ENCODE data around the gene FAM222B.
"Not testable (repeated sequence)": the region's sequence is repeated elsewhere in the genome, so short reads cannot be mapped to it uniquely, and the experiment has no call there.

FAM222B gene

DNA sequence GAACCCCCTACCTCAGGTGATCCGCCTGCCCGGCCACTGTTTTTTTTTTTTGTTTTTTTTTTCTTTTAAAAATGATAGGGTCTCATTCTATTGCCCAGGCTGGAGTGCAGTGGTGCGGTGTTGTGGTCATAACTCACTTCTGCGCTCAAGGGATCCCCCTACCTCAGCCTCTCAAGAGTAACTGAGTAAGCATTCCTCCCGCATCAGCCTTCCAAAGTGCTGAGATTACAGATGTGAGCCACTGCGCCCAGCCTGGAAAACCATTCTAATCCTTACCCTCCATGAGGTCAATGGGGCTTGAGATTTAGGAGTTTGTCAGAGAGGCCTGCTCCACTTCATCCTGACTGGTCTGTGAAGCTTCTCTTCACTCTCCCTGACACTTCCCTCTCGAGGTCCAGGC, 24.7 kb upstream of the FAM222B start:
- DNase-seq (ENCODE audit: low read depth): no peak

DNA sequence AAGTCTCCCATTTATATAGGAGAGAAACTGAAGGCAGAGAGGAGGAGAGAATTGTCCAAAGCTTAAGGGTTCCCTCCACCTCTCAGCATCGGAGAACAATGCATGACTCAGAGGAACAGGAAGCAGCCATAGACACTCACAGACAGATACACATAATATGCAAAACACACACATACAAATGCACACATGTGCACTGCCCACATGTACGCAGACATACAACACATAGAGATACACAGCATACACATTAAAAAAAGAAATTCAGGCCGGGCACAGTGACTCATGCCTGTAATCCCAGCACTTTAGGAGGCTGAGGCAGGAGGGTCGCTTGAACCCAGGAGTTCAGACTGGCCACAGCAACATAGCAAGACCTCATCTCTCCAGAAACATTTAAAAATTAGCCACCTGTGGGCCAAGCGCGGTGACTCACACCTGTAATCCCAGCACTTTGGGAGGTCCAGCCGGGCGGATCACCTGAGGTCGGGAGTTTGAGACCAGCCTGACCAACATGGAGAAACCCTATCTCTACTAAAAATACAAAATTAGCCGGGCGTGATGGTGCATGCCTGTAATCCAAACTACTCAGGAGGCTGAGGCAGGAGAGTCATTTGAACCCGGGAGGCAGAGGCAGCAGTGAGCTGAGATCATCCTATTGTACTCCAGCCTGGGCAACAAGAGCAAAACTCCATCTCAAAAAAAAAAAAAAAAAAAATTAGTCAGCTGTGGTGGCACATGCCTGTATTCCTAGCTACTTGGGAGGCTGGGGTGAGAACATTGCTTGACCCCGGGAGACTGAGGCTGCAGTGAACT, 23.6 kb upstream of the FAM222B start:
- DNase-seq (ENCODE audit: low read depth): no peak

DNA sequence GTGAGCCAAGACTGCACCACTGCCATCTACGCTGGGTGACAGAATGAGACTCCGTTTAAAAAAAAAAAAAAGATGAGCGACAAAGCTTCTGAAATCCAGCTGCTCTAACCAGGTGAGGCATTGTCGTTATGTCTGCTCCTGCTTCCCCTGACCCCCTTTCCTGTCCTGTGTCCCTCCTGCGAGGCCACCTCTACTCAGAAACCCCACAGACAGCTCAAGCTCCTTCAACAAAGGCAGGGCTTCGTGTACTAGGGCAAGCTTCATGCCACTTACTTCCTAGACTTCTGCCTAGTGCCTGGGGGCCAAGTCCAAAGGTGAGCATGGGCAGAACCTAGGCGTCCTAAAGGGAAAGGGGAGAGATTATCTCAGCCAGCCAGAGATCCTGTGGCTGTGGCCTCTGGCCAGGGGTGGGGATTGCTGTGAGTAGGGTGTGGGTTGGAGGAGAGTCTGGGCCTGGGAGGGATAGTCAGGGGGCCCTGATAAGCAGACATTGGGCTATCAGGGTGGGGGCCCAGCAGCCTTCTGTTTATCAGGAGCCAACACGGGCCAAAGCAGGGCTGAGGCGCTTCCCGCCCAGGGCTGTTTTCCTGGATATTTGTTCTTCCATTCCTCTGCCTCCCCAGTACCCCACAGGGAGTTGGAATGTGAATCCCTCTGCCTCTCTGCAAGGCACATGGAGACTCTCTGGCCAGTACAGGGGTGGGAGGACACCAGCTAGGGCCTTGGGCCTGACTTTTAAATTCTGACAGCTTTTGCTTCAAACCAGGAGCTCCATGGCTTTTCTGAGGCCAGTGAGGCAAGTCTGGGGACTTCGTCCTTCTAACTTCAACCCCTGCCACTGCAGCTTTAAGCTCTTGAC, 22.6 kb upstream of the FAM222B start:
- DNase-seq (ENCODE audit: low read depth): no peak

DNA sequence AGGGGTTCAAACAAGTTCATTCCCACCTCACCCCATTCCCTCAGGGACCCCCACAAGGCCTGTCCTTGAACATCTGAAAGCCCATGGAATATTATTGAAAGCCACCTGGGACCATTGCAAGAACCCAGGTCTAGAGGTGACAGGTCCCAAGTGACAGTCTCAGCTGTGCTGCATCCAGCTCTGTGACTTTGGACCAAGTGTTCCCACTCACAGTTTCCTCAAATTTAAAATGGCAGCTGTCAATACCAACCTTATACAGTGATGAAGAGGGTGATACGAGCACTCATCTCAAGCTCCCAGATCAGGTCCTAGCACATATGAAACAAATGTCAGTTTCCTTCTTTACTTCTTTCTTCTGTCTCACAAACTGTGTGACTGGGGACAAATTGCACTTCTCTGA, 21.4 kb upstream of the FAM222B start:
- DNase-seq (ENCODE audit: low read depth): no peak

DNA sequence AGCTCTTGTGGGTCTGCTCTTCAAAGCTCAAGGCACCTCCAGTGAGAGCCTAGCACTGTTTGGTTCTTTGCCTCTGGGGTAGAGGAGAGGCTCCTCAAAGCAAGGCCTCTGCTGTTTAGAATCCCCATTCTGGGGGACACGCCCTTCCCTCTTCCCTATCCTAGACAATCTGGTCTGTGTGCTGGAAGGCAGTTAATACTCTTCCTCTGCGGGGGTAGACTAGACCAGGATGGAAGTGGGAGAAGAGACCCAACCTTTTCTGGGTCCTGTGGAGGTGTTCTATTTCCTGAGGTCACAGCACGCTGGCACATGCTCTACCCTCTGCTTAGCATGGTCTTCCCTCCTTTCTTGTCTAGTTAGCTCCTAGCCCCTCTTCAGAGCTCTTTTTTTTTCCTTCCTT, 20.0 kb upstream of the FAM222B start:
- DNase-seq (ENCODE audit: low read depth): no peak

DNA sequence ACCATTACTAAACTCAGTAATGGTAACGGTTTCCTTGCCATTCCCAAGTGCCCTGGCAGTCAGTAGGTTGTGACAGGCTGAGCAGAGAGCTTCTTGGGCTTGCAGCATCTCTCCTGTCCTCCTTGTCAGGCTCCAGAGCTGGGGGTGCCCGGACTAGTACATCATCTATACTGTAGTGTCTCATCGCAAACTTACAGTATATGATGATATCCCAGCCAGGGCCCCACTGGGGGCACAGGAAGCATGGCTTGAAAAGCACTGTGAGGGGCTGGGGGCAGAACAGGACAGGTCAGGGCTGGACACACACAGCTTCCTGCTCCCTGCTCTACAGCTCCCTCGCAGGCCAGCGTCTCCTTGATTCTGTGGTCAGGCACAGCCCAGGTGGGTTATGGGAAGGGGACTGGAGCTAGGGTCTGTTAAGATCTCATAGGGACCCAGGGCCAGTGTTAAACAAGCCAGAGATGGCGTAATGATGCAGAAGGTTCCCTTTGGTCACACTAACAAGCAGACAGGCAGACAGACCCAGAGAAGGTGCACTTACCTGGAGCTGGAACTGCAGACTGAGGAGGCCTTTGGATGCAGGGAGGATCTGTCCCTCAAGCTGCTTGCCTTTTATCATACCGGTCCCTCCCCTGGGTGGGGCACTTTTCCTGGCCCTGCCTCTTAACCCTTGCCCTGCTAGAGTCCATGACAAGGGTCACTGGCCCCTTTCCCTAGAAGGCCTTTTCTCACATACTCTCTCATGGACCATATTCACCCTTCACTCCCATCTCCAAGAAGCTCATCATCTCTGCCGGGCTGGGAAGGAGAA, 19.0 kb upstream of the FAM222B start:
- no peak for DNase-seq (ENCODE audit: low read depth)

DNA sequence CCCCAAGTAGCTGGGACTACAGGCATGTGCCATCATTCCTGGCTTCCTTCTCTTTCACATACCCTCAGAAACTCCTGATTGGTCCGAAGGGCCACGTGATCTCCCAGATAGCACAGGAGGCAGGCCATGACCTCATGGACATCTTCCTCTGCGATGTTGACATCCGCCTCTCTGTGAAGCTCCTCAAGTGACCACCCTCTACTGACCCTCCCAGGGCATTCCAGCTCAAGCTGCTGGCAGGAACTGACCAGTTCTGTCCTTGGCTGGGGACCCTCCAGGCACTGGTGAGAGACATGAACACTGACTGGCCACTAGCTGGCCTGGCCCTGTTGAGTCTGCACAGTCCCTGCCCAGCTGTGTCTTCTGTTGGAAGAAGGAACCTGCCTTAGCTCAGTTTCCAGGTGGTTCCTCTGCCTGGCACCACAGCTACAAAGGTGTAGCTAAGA, 17.8 kb upstream of the FAM222B start:
- DNase-seq (ENCODE audit: low read depth): no peak

DNA sequence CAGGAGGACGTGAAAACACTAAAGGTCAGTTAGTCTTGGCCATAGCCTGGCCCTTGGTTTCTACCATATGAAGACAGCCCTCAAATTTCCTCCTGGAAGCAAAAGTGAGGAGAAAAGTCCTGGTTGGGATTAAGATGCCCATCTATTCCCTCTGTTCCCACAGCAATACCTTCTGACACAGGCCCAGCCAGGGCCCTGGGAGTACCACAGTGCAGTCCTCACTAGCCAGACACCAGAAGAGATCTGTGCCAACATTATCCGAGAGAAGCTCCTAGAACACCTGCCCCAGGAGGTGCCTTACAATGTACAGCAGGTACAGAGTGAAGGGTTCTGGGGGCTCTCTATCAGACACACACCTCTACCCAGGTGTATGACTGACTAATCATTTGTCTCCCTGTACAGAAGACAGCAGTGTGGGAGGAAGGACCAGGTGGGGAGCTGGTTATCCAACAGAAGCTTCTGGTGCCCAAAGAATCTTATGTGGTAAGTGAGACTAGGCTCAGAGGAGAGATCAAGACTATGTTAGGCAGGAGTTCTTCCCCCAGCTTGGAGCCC, 16.3 kb upstream of the FAM222B start:
- no peak for DNase-seq (ENCODE audit: low read depth)

DNA sequence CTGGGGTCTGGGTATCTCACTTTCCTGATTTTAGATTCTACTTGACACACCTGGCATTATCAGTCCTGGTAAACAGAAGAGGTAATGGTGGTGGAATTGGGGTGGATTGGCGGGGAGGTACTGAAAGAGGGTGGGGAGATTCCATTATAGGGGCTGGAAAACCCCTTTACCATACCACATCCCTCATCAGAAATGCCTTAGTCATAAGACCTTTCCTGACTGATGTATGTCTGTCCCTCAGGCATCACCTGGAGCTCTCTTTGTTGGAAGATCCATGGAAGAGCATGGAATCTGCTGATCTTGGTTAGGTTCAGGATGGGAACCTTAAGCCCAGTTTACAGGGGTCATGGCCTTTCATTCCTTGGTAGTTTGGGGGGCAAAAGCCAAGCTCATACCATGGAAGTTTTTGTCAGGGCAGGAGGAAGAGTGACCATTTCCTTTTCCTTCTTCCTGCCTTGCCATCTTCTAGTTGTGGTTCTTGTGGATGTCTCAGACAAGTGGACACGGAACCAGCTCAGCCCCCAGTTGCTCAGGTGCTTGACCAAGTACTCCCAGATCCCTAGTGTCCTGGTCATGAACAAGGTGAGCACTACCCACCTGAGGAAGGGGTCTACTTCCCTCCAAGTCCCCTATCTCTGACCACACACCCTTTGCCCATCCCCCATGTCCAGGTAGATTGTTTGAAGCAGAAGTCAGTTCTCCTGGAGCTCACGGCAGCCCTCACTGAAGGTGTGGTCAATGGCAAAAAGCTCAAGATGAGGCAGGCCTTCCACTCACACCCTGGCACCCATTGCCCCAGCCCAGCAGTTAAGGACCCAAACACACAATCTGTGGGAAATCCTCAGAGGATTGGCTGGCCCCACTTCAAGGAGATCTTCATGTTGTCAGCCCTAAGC, 15.6 kb upstream of the FAM222B start:
- no peak for DNase-seq (ENCODE audit: low read depth)

DNA sequence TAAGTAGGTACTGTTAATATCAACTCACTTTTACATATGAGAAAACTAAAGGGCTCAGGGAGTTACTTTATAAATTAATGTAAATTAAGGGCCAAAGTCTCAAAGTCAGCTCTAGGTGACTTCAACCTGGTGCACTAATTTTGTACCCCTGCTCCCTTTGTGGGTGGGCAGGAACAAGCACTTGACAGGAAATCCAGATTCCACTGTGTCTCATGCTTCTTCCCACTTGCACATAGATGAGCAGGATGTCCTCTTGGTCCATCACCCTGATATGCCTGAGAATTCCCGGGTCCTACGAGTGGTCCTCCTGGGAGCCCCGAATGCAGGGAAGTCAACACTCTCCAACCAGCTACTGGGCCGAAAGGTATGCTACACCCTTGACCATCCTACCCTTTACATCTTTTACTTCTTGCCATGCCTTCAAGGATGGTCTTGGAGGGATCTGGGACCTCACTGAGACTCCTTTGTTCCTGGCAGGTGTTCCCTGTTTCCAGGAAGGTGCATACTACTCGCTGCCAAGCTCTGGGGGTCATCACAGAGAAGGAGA, 13.5 kb upstream of the FAM222B start:
- DNase-seq (ENCODE audit: low read depth): no peak

DNA sequence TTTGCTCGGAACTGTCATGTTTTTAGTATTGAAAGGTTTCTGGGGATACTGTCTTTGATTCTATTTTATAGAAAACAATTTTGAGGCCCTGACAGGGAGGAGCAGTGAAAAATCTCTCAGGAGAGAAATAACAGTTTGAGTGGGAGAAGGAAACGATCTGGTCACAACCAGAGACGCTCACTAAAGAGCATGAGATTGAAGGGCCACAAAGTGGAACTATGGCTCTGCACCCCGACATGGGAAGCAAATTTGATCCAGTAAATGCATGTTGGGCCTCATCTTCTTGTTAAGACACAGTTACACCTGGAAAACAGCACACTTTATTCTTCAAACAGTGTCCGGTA, 12.7 kb upstream of the FAM222B start:
- no peak for DNase-seq (ENCODE audit: low read depth)

DNA sequence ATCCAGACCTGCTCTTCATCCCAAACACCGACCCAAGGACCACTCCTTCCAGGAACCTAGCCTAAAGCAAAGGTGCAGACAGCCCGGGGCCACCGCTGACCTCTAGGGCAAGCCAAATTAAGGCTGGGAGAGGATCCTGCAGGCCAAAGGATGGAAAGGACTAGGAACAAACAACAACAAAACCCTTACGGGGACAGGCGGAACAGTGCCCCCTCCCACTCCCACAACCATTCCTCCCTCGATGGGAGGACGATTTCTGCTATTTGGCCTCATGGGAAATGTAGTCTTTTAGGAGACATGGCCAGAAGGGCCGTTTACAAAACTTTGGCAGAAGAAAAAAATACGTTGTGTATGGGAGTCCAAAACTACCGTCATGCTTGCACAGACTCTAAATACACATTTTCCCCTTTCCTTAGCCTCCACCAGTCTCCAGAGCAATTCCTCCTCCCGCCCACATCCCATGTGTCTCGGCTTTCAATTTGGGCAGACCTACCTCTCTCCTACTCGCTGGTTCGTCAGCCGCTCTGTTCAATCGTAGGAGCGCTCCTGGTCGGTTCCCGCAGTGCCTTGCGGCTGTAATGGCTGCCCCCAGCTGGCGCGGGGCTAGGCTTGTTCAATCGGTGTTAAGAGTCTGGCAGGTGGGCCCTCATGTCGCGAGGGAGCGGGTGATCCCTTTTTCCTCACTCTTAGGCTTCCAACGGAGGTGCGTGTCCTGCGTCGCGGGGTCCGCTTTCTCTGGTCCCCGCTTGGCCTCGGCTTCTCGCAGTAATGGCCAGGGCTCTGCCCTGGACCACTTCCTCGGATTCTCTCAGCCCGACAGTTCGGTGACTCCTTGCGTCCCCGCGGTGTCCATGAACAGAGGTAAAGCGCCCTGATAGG, 12.1 kb upstream of the FAM222B start, which contains the start of gene ERAL1:
ERAL1 (plus strand) TSS at position 560 of the 879 bp plus-strand sequence; CDS start at position 579, 19 bp downstream.
- DNase-seq (ENCODE audit: low read depth): peak; percentile 73

DNA sequence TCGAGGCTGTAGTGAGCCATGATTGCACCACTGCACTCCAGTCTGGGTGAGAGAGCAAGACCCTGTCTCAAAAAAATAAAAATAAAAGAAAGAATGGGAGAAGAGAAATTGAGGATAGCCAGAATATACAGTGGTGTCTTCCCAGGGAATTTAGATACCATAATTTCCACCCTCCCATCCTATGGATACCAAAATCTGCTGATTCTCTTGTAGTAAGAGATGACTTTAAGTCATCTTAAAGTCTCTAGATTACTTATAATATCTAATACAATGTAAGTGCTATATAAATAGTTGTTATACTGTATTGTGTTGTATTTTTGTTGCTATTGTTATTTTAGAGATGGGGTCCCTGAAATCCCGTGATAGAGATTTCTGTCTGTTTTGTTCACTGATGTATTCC, 10.7 kb upstream of the FAM222B start:
- no peak for DNase-seq (ENCODE audit: low read depth)

DNA sequence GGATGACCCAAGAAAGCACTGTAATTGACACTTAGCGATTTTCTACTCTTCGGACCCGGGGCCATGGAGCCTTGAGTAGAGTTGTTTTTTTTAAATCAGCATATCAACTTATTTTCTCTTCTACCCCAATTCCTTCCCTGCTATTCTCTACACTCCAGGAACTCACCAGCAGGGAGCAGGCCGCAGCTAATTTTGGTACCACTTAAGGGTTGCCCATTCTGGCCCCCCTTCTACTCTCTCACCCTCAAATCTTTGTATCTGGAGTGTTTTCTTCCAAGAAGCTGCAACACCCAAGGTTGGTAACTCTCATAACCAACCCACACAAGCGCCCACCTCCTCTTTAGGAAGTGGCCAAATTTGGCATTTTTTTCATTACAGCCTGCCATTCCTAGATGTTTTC, 6.7 kb upstream of the FAM222B start:
- no peak for DNase-seq (ENCODE audit: low read depth)

DNA sequence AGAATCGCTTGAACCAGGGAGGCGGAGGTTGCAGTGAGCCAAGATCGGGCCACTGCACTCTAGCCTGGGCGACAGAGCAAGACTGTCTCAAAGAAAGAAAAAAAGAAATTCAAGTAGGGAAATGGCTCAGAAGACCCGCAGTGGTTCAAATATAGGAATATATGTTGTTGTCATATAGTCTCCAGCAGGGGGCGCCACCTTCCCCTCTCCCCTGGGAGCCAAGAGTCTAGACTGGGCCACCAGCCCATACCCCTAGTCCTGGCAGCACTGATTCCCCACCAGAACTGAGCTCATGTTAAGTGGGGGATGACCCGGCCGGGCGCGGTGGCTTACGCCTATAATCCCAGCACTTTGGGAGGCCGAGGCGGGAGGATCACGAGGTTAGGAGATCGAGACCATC, 6.1 kb upstream of the FAM222B start:
- not testable (repeated sequence) for DNase-seq (ENCODE audit: low read depth)

DNA sequence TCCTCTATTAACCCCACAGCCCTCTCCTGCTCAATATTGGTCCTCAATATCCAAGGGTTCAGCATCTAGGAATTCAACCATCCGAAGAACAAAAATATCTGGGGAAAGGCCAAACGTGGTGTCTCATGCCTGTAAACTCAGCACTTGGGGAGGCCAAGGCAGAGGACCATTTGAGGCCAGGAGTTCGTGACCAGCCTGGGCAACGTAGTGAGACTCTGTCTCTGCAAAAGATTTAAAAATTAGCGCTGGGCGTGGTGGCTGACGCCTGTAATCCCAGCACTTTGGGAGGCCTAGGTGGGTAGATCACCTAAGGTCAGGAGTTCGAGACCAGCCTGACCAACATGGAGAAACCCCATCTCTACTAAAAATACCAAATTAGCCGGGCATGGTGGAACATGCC, 4.1 kb upstream of the FAM222B start:
- not testable (repeated sequence) for DNase-seq (ENCODE audit: low read depth)

DNA sequence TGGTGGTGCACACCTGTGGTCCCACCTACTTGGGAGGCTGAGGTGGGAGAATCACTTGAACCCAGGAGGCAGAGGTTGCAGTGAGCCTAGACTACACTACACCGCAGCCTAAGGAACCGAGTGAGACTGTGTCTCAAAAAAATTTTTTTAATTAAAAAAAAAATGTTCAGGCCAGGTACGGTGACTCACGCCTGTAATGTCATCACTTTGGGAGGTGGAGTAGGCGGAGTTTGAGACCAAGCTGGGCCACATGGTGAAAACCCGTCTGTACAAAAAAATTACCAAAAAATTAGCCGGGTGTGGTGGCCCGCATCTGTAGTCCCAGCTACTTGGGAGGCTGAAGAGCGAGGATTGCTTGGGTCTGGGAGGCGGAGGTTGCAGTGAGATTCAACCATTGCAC, 3.6 kb upstream of the FAM222B start:
- no peak for DNase-seq (ENCODE audit: low read depth)

DNA sequence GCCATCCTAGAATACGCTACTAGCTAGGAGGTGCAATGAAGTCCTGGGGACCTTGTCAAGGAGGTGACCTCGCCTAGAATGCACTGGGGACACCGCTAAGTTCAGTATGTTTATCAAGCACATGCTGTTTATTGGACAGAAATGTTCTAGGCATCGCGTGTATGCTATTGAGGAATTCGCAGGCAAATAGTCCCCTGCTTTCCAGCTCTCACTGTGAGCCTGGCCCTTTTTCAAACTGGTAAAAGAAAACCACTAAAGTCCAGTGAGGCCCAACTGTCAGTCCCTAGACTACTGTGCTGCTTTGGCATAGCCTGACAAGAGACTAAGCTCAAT, 1.2 kb upstream of the FAM222B start:
- DNase-seq (ENCODE audit: low read depth): no peak

DNA sequence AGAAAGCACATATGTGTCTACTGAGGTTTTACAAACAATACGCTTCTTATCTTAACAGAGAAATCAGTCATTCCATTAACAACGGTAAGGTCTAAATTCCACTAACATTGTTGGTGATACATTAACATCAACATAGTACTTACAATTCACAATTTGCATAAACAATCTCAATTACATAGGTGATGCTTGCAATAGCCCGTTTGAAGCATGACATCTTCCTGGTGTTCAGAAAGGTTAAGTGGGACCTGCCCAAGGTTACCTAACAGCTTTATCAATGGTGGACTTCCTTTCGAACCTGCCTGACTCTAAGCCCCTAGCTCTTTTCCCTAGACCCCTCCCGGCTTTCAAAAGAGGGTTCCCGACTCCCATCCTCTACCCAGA, 699 bp downstream of the FAM222B start:
- no peak for DNase-seq (ENCODE audit: low read depth)

DNA sequence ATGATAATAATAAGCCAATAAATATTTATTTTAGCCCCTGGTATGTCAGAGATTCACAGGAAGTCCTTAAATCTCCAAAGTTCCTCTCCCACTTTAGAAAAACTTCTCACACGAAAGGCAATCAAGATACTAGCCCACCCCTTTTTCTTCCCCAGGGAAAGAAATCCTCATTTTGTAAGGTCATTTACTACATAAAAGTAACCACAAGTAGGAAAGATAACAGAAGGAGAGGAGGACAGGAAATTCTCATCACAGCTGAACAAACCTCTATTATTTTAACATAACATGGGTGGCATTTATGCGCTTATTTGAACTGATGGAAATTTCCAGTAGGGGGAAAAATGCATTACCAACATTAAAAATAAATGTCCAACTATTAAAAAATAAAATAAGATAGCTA, 3.4 kb downstream of the FAM222B start:
- DNase-seq (ENCODE audit: low read depth): no peak
